Muscle of leg (tissue), 16 donors: Measurements from ENCODE around the gene PLA2G12A. TPM values are rescaled to one million over a fixed set of nuclear protein-coding genes. Genes with fewer than 3 reads are reported as not detected.
A peak's percentile ranks its signal among the peaks of the same experiment; 100 is the strongest.

ENCODE experiments used
- DNase-seq: peaks from one replicate; pipeline ENCODE4 v3.0.0; 2013
- H3K27ac ChIP-seq: one replicate; pipeline ENCODE4 v1.5.1; 2013; ENCODE audit warnings: mild to moderate bottlenecking, low read length, control low read depth
- H3K27me3 ChIP-seq: one replicate; pipeline ENCODE4 v1.6.1; 2013; ENCODE audit warnings: low read length; ENCODE audit not compliant: control insufficient read depth, insufficient read depth
- H3K36me3 ChIP-seq: one replicate; pipeline ENCODE4 v1.6.1; 2013; ENCODE audit warnings: low read length; ENCODE audit not compliant: control insufficient read depth, insufficient read depth
- H3K4me1 ChIP-seq: one replicate; pipeline ENCODE4 v1.6.1; 2013; ENCODE audit warnings: low read length; ENCODE audit not compliant: control insufficient read depth, insufficient read depth
- H3K4me3 ChIP-seq: one replicate; pipeline ENCODE4 v1.5.1; 2013; ENCODE audit warnings: low read length, control low read depth
- H3K9me3 ChIP-seq: replicated peaks from 2 replicates; pipeline ENCODE4 v1.6.1; 2013; ENCODE audit warnings: low read depth, low read length; ENCODE audit not compliant: control insufficient read depth
- WGBS: methylation state at CpG from one replicate; pipeline ENCODE4 v1.1.5; 2013; ENCODE audit warnings: missing lambda C conversion rate; ENCODE audit not compliant: insufficient coverage; 5-methylcytosine and 5-hydroxymethylcytosine counted together
- long read RNA-seq, 11 donors: transcript quantifications; one replicate each; lab custom pipeline, GENCODE V29; 2026
- polyA plus RNA-seq, 8 donors: library from polyadenylated mRNA; unstranded; fragments of 120-200 nt; gene quantifications; one replicate each; pipeline versions ENCODE4 v1.2.1 to v1.2.3, GENCODE V29; 2013; ENCODE audit warnings: inconsistent platforms in 1 of 8, low replicate concordance in 1 of 8; ENCODE audit not compliant: insufficient read length in 8 of 8, insufficient read depth in 1 of 8
- total RNA-seq: library from RNA; stranded (reverse); fragments of 120-200 nt; gene quantifications from one replicate; pipeline ENCODE4 v1.2.4, GENCODE V29; 2013

PLA2G12A gene
- total RNA-seq (16.4 TPM), polyA plus RNA-seq (10 to 100 TPM in 7 of 8 donors, 1 to 10 TPM in 1; 9.8 to 17.3 (median 13.3) TPM)
- long read RNA-seq, donor 1, full-length matches to known transcripts: 2 of 2 reads
- long read RNA-seq, donor 1, partial matches to known transcripts: 0 of 2 reads
- long read RNA-seq, donor 1, other reads (novel, unspliced or antisense): 0 of 2 reads
- long read RNA-seq, donor 2, full-length matches to known transcripts: 3 of 3 reads
- long read RNA-seq, donor 2, partial matches to known transcripts: 0 of 3 reads
- long read RNA-seq, donor 2, other reads (novel, unspliced or antisense): 0 of 3 reads
- long read RNA-seq, donor 3, full-length matches to known transcripts: 10 of 10 reads
- long read RNA-seq, donor 3, partial matches to known transcripts: 0 of 10 reads
- long read RNA-seq, donor 3, other reads (novel, unspliced or antisense): 0 of 10 reads
- long read RNA-seq, donor 4, full-length matches to known transcripts: 9 of 9 reads
- long read RNA-seq, donor 4, partial matches to known transcripts: 0 of 9 reads
- long read RNA-seq, donor 4, other reads (novel, unspliced or antisense): 0 of 9 reads
- long read RNA-seq, donor 5, full-length matches to known transcripts: 15 of 15 reads
- long read RNA-seq, donor 5, partial matches to known transcripts: 0 of 15 reads
- long read RNA-seq, donor 5, other reads (novel, unspliced or antisense): 0 of 15 reads
- long read RNA-seq, donor 6, full-length matches to known transcripts: 8 of 8 reads
- long read RNA-seq, donor 6, partial matches to known transcripts: 0 of 8 reads
- long read RNA-seq, donor 6, other reads (novel, unspliced or antisense): 0 of 8 reads
- long read RNA-seq, donor 7, full-length matches to known transcripts: 7 of 7 reads
- long read RNA-seq, donor 7, partial matches to known transcripts: 0 of 7 reads
- long read RNA-seq, donor 7, other reads (novel, unspliced or antisense): 0 of 7 reads
- long read RNA-seq, donor 8, full-length matches to known transcripts: 4 of 4 reads
- long read RNA-seq, donor 8, partial matches to known transcripts: 0 of 4 reads
- long read RNA-seq, donor 8, other reads (novel, unspliced or antisense): 0 of 4 reads
- long read RNA-seq, donor 9, full-length matches to known transcripts: 10 of 10 reads
- long read RNA-seq, donor 9, partial matches to known transcripts: 0 of 10 reads
- long read RNA-seq, donor 9, other reads (novel, unspliced or antisense): 0 of 10 reads
- long read RNA-seq, donor 10, full-length matches to known transcripts: 15 of 15 reads
- long read RNA-seq, donor 10, partial matches to known transcripts: 0 of 15 reads
- long read RNA-seq, donor 10, other reads (novel, unspliced or antisense): 0 of 15 reads
- long read RNA-seq, donor 11, full-length matches to known transcripts: 5 of 5 reads
- long read RNA-seq, donor 11, partial matches to known transcripts: 0 of 5 reads
- long read RNA-seq, donor 11, other reads (novel, unspliced or antisense): 0 of 5 reads

GRCh38 chr4:109729718-109730618 is at the start of gene PLA2G12A:
Gene PLA2G12A (minus strand): TSS chr4:109730070. CDS start chr4:109729809, 261 bp downstream.
- WGBS: 0% methylated on average over 52 of the region's 83 CpGs
- Histone ChIP-seq H3K27ac (peak within 1 kb of the TSS; percentile 85), H3K27me3 (no peaks in the 10 kb centered on the region), H3K9me3 (no peaks in the 10 kb centered on the region), H3K4me3 (peak within 1 kb of the TSS; percentile 90), H3K36me3 (no peaks in the 10 kb centered on the region), H3K4me1 (peaks cover 7% of the 10 kb centered on the region)
- DNase-seq: peak; percentile 76

GRCh38 chr4:109764789-109765402 is 35.0 kb upstream of the PLA2G12A start:
- peak; percentile 73 for DNase-seq

GRCh38 chr4:109764376-109764775 is 34.5 kb upstream of the PLA2G12A start:
- H3K9me3 ChIP-seq: no peaks in the 10 kb centered on the region
- H3K4me3 ChIP-seq: no peak overlapping the region
- peak; percentile 51 for DNase-seq
- H3K4me1 ChIP-seq: peaks cover 3% of the 10 kb centered on the region
- H3K36me3 ChIP-seq: no peaks in the 10 kb centered on the region
- 43% methylated on average over 2 of the region's 2 CpGs for WGBS
- no peaks in the 10 kb centered on the region for H3K27me3 ChIP-seq
- H3K27ac ChIP-seq: no peak overlapping the region

More at GRCh38 chr4:109764789-109765402, 35.0 kb upstream of the PLA2G12A start:
- Histone ChIP-seq H3K36me3 (no peaks in the 10 kb centered on the region), H3K4me3 (no peak overlapping the region), H3K27ac (no peak overlapping the region), H3K9me3 (no peaks in the 10 kb centered on the region), H3K27me3 (no peaks in the 10 kb centered on the region), H3K4me1 (peaks cover 3% of the 10 kb centered on the region)
- no CpG with 5 or more reads among the region's 5 CpGs for WGBS

GRCh38 chr4:109760682-109761081 is 30.8 kb upstream of the PLA2G12A start:
- Histone ChIP-seq H3K36me3 (no peaks in the 10 kb centered on the region), H3K27ac (no peak overlapping the region), H3K9me3 (no peaks in the 10 kb centered on the region), H3K4me3 (no peak overlapping the region), H3K27me3 (no peaks in the 10 kb centered on the region), H3K4me1 (peaks cover 3% of the 10 kb centered on the region)
- WGBS: no CpG with 5 or more reads among the region's 2 CpGs
- DNase-seq: no peak

- Histone ChIP-seq H3K9me3 (no peaks in the 10 kb centered on the region), H3K4me3 (no peak overlapping the region), H3K4me1 (no peaks in the 10 kb centered on the region), H3K36me3 (no peaks in the 10 kb centered on the region), H3K27ac (no peak overlapping the region), H3K27me3 (no peaks in the 10 kb centered on the region)
- DNase-seq: no peak
- no CpG with 5 or more reads among the region's 3 CpGs for WGBS
These were observed 25.8 kb upstream of the PLA2G12A start for GRCh38 chr4:109755656-109756055.

GRCh38 chr4:109754093-109754857 is 24.4 kb upstream of the PLA2G12A start:
- no peak overlapping the region for H3K4me3 ChIP-seq

GRCh38 chr4:109752525-109752924 is 22.7 kb upstream of the PLA2G12A start:
- Histone ChIP-seq H3K27ac (no peak overlapping the region), H3K36me3 (no peaks in the 10 kb centered on the region), H3K4me1 (no peaks in the 10 kb centered on the region), H3K27me3 (no peaks in the 10 kb centered on the region), H3K4me3 (no peak overlapping the region), H3K9me3 (no peaks in the 10 kb centered on the region)
- DNase-seq: no peak
- WGBS: no CpG with 5 or more reads among the region's 1 CpG

More at GRCh38 chr4:109754093-109754857, 24.4 kb upstream of the PLA2G12A start:
- WGBS: 80% methylated on average over 1 of the region's 7 CpGs
- Histone ChIP-seq H3K36me3 (no peaks in the 10 kb centered on the region), H3K27me3 (no peaks in the 10 kb centered on the region), H3K9me3 (no peaks in the 10 kb centered on the region), H3K27ac (no peak overlapping the region), H3K4me1 (no peaks in the 10 kb centered on the region)
- DNase-seq: no peak

GRCh38 chr4:109751852-109752251 is 22.0 kb upstream of the PLA2G12A start:
- Histone ChIP-seq H3K4me3 (no peak overlapping the region), H3K27me3 (no peaks in the 10 kb centered on the region), H3K9me3 (no peaks in the 10 kb centered on the region), H3K36me3 (no peaks in the 10 kb centered on the region), H3K27ac (no peak overlapping the region), H3K4me1 (no peaks in the 10 kb centered on the region)
- no peak for DNase-seq
- no CpG with 5 or more reads among the region's 4 CpGs for WGBS
